Measurements from ENCODE around the gene TCERG1L. TPM values are rescaled to one million over a fixed set of nuclear protein-coding genes. Genes with fewer than 3 reads are reported as not detected.

TCERG1L gene
- total RNA-seq, 1 experiment from 2014 or later = 1.5 TPM

DNA sequence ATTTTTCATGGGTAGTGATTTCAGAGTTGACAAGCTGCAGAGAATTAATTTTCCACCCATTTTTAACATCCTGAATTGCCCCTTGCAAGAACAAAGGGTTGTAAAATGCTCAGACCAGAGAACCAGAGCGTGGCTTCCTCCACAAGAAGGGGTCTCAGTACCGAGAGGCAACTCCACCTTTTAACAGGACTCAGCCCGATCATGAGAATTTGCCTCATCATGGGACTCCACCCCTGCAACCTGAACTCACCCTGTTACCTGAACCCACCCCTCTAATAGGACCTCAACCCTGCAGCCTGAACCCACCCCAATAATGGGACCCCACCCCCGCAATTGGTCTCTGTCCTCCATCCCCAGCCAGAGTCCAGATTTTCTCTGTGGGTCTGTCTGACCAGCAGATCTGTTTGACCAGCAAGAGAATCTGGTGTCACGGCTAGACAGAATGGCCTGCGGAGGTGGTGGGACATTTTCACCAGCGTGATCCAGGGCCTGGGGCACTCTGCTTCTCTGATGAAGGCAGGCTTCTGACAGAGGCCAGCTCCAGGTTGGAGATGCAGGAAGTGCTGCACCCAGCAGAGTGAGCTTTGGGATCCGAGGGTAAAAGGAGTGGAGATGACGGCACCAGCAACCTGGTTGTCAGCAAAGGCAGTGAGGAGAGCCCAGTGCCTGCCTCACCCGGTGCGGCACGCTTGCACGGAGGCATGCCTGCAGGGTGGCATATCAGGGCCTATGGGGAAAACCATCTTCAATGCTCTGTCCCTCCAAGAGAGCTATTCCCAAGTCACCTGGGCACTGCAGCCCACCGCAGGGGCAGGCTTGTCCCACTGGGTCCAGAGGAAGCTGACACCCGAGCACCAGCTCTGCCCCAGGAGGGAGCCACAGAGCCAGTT lies 136.6 kb downstream of the TCERG1L start:
- Mint-ChIP-seq H3K27ac (no peak overlapping the region), H3K27me3 (ENCODE audit: low read depth) (peaks cover 3% of the 10 kb centered on the region; the same call in 1 of the 2 replicates), H3K9me3 (peaks cover 20% of the 10 kb centered on the region), H3K4me1 (no peaks in the 10 kb centered on the region), H3K36me3 (peaks cover 44% of the 10 kb centered on the region), H3K4me3 (no peak overlapping the region)
- ATAC-seq (no peak), DNase-seq (ENCODE audit: low spot score) (no peak)
- TF ChIP-seq, protein P1, sequence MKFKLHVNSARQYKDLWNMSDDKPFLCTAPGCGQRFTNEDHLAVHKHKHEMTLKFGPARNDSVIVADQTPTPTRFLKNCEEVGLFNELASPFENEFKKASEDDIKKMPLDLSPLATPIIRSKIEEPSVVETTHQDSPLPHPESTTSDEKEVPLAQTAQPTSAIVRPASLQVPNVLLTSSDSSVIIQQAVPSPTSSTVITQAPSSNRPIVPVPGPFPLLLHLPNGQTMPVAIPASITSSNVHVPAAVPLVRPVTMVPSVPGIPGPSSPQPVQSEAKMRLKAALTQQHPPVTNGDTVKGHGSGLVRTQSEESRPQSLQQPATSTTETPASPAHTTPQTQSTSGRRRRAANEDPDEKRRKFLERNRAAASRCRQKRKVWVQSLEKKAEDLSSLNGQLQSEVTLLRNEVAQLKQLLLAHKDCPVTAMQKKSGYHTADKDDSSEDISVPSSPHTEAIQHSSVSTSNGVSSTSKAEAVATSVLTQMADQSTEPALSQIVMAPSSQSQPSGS (CRISPR knock-in tag; IDR thresholded peaks at IDR 0.05; ENCODE audit: borderline replicate concordance, low read depth) = no peak
- TF ChIP-seq, protein P2, sequence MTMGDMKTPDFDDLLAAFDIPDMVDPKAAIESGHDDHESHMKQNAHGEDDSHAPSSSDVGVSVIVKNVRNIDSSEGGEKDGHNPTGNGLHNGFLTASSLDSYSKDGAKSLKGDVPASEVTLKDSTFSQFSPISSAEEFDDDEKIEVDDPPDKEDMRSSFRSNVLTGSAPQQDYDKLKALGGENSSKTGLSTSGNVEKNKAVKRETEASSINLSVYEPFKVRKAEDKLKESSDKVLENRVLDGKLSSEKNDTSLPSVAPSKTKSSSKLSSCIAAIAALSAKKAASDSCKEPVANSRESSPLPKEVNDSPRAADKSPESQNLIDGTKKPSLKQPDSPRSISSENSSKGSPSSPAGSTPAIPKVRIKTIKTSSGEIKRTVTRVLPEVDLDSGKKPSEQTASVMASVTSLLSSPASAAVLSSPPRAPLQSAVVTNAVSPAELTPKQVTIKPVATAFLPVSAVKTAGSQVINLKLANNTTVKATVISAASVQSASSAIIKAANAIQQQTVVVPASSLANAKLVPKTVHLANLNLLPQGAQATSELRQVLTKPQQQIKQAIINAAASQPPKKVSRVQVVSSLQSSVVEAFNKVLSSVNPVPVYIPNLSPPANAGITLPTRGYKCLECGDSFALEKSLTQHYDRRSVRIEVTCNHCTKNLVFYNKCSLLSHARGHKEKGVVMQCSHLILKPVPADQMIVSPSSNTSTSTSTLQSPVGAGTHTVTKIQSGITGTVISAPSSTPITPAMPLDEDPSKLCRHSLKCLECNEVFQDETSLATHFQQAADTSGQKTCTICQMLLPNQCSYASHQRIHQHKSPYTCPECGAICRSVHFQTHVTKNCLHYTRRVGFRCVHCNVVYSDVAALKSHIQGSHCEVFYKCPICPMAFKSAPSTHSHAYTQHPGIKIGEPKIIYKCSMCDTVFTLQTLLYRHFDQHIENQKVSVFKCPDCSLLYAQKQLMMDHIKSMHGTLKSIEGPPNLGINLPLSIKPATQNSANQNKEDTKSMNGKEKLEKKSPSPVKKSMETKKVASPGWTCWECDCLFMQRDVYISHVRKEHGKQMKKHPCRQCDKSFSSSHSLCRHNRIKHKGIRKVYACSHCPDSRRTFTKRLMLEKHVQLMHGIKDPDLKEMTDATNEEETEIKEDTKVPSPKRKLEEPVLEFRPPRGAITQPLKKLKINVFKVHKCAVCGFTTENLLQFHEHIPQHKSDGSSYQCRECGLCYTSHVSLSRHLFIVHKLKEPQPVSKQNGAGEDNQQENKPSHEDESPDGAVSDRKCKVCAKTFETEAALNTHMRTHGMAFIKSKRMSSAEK (CRISPR knock-in tag; IDR thresholded peaks at IDR 0.05; ENCODE audit: borderline replicate concordance) = no peak
- TF ChIP-seq NR2C2 (CRISPR knock-in tag; IDR thresholded peaks at IDR 0.05) = no peak
- no peak for TF ChIP-seq JAZF1 (CRISPR knock-in tag; IDR thresholded peaks at IDR 0.05)
- no peak for TF ChIP-seq FOXP1 (CRISPR knock-in tag; IDR thresholded peaks at IDR 0.05; ENCODE audit: borderline replicate concordance)
- TF ChIP-seq, protein P3, sequence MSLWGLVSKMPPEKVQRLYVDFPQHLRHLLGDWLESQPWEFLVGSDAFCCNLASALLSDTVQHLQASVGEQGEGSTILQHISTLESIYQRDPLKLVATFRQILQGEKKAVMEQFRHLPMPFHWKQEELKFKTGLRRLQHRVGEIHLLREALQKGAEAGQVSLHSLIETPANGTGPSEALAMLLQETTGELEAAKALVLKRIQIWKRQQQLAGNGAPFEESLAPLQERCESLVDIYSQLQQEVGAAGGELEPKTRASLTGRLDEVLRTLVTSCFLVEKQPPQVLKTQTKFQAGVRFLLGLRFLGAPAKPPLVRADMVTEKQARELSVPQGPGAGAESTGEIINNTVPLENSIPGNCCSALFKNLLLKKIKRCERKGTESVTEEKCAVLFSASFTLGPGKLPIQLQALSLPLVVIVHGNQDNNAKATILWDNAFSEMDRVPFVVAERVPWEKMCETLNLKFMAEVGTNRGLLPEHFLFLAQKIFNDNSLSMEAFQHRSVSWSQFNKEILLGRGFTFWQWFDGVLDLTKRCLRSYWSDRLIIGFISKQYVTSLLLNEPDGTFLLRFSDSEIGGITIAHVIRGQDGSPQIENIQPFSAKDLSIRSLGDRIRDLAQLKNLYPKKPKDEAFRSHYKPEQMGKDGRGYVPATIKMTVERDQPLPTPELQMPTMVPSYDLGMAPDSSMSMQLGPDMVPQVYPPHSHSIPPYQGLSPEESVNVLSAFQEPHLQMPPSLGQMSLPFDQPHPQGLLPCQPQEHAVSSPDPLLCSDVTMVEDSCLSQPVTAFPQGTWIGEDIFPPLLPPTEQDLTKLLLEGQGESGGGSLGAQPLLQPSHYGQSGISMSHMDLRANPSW (CRISPR knock-in tag; conservative IDR thresholded peaks at IDR 0.05; ENCODE audit: low read depth) = no peak
- no peak for TF ChIP-seq PRRX2 (CRISPR knock-in tag; IDR thresholded peaks at IDR 0.05)
- no peak for TF ChIP-seq FOXK1 (CRISPR knock-in tag; IDR thresholded peaks at IDR 0.05)
- TF ChIP-seq CBFB (CRISPR knock-in tag; IDR thresholded peaks at IDR 0.05; ENCODE audit: low read depth) = no peak
- TF ChIP-seq, protein P4, sequence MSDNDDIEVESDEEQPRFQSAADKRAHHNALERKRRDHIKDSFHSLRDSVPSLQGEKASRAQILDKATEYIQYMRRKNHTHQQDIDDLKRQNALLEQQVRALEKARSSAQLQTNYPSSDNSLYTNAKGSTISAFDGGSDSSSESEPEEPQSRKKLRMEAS (CRISPR knock-in tag; IDR thresholded peaks at IDR 0.05) = no peak
- TF ChIP-seq HMGA2 (CRISPR knock-in tag; IDR thresholded peaks at IDR 0.05) = no peak
- TF ChIP-seq ZNF396 (CRISPR knock-in tag; IDR thresholded peaks at IDR 0.05; ENCODE audit: borderline replicate concordance) = no peak
- no peak for TF ChIP-seq ZNF671 (CRISPR knock-in tag; IDR thresholded peaks at IDR 0.05)
- TF ChIP-seq TCF7 (CRISPR knock-in tag; IDR thresholded peaks at IDR 0.05; ENCODE audit: low read depth) = no peak
- TF ChIP-seq ESRRA (CRISPR knock-in tag; IDR thresholded peaks at IDR 0.05; ENCODE audit: borderline replicate concordance) = no peak
- TF ChIP-seq MYBL2 (CRISPR knock-in tag; IDR thresholded peaks at IDR 0.05) = no peak
- TF ChIP-seq, protein P5, sequence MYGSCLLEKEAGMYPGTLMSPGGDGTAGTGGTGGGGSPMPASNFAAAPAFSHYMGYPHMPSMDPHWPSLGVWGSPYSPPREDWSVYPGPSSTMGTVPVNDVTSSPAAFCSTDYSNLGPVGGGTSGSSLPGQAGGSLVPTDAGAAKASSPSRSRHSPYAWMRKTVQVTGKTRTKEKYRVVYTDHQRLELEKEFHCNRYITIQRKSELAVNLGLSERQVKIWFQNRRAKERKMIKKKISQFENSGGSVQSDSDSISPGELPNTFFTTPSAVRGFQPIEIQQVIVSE (CRISPR knock-in tag; IDR thresholded peaks at IDR 0.05; ENCODE audit: borderline replicate concordance) = no peak
- TF ChIP-seq, protein P6, sequence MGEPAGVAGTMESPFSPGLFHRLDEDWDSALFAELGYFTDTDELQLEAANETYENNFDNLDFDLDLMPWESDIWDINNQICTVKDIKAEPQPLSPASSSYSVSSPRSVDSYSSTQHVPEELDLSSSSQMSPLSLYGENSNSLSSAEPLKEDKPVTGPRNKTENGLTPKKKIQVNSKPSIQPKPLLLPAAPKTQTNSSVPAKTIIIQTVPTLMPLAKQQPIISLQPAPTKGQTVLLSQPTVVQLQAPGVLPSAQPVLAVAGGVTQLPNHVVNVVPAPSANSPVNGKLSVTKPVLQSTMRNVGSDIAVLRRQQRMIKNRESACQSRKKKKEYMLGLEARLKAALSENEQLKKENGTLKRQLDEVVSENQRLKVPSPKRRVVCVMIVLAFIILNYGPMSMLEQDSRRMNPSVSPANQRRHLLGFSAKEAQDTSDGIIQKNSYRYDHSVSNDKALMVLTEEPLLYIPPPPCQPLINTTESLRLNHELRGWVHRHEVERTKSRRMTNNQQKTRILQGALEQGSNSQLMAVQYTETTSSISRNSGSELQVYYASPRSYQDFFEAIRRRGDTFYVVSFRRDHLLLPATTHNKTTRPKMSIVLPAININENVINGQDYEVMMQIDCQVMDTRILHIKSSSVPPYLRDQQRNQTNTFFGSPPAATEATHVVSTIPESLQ (CRISPR knock-in tag; IDR thresholded peaks at IDR 0.05) = no peak
- CTCF ChIA-PET = no interaction called here
- POLR2A ChIA-PET = no interaction called here

Data from WTC11 (cell line).